ENCODE results near the gene HTRA3. TPM values are rescaled to one million over a fixed set of nuclear protein-coding genes. Genes with fewer than 3 reads are reported as not detected.

HTRA3 gene
- total and polyA plus RNA-seq, 2 experiments from 2014 or later = 1.3 to 3.6 TPM

DNA sequence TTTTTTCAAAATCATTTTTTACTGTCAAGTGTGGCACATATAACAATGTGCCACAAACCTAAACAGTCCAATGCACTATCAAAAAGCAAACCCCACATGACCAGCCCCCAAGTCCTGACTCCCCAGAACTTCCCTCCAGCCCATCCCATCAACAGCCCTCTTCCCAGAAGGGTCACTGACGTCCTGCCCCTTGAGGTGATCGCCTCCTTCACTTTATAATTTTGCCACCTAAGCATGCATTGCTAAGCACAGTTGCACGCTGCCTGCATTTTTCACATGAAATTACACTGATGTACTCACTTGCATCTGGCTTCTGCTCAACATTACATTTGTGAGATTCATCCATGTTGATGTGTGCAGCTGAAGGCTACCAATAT is 42.5 kb downstream of the HTRA3 start:
- no peaks in the 10 kb centered on the region for H3K36me3 Mint-ChIP-seq (ENCODE audit: low read depth)
- peaks cover 19% of the 10 kb centered on the region for H3K4me1 Mint-ChIP-seq
- H3K9me3 Mint-ChIP-seq = peaks cover 16% of the 10 kb centered on the region; the same call in 2 of the 3 replicates
- Histone ChIP-seq H3F3A (replicated peaks; ENCODE audit: low read depth) (no peaks in the 10 kb centered on the region), H3K4me1 (ENCODE audit: insufficient read depth) (peaks cover 9% of the 10 kb centered on the region), H3K27me3 (ENCODE audit: insufficient read depth) (no peaks in the 10 kb centered on the region), H3K4me3 (no peak overlapping the region), H3K36me3 (ENCODE audit: insufficient read depth) (no peaks in the 10 kb centered on the region), H3K79me2 (replicated peaks; ENCODE audit: insufficient read depth) (no peaks in the 10 kb centered on the region), H3K4me2 (no peak overlapping the region), H3K27ac (ENCODE audit: low read depth) (no peak overlapping the region), H3K9me2 (ENCODE audit: insufficient read depth) (no peaks in the 10 kb centered on the region), H4K20me1 (replicated peaks; ENCODE audit: insufficient read depth) (no peaks in the 10 kb centered on the region), H2AFZ (no peak overlapping the region)
- DNase-seq (ENCODE audit: low spot score) = no peak
- H3K27me3 Mint-ChIP-seq (ENCODE audit: insufficient read depth, low read depth, poor library complexity) = peaks cover 12% of the 10 kb centered on the region
- H3K27ac Mint-ChIP-seq = no peak overlapping the region
- TF ChIP-seq CTCF (conservative IDR thresholded peaks at IDR 0.05; ENCODE audit: low read depth in 2 of 2) = no peak
- TF ChIP-seq, protein P1, sequence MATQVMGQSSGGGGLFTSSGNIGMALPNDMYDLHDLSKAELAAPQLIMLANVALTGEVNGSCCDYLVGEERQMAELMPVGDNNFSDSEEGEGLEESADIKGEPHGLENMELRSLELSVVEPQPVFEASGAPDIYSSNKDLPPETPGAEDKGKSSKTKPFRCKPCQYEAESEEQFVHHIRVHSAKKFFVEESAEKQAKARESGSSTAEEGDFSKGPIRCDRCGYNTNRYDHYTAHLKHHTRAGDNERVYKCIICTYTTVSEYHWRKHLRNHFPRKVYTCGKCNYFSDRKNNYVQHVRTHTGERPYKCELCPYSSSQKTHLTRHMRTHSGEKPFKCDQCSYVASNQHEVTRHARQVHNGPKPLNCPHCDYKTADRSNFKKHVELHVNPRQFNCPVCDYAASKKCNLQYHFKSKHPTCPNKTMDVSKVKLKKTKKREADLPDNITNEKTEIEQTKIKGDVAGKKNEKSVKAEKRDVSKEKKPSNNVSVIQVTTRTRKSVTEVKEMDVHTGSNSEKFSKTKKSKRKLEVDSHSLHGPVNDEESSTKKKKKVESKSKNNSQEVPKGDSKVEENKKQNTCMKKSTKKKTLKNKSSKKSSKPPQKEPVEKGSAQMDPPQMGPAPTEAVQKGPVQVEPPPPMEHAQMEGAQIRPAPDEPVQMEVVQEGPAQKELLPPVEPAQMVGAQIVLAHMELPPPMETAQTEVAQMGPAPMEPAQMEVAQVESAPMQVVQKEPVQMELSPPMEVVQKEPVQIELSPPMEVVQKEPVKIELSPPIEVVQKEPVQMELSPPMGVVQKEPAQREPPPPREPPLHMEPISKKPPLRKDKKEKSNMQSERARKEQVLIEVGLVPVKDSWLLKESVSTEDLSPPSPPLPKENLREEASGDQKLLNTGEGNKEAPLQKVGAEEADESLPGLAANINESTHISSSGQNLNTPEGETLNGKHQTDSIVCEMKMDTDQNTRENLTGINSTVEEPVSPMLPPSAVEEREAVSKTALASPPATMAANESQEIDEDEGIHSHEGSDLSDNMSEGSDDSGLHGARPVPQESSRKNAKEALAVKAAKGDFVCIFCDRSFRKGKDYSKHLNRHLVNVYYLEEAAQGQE (IDR thresholded peaks at IDR 0.05; ENCODE audit: unreplicated experiment) = no peak
- no peak for TF ChIP-seq ZNF114 (CRISPR knock-in tag; IDR thresholded peaks at IDR 0.05)
- no peak for TF ChIP-seq JUNB (IDR thresholded peaks at IDR 0.05; ENCODE audit: unreplicated experiment)
- no peak for TF ChIP-seq STAT1 (IDR thresholded peaks at IDR 0.05; ENCODE audit: unreplicated experiment)
- no peak for TF ChIP-seq CREB1 (CRISPR knock-in tag; IDR thresholded peaks at IDR 0.05; ENCODE audit: low read depth)
- TF ChIP-seq NANOG (IDR thresholded peaks at IDR 0.05; ENCODE audit: borderline replicate concordance) = no peak
- no peak for TF ChIP-seq ZNF462 (CRISPR knock-in tag; IDR thresholded peaks at IDR 0.05)
- TF ChIP-seq POLR2AphosphoS5 (IDR thresholded peaks at IDR 0.05; ENCODE audit: low read depth) = no peak
- no peak for TF ChIP-seq EZH2phosphoT487 (IDR thresholded peaks at IDR 0.05; ENCODE audit: unreplicated experiment)
- TF ChIP-seq ZNF331 (CRISPR knock-in tag; IDR thresholded peaks at IDR 0.05; ENCODE audit: low read depth) = no peak
- no peak for TF ChIP-seq ETS1 (IDR thresholded peaks at IDR 0.05)
- H3K4me3 Mint-ChIP-seq = no peak overlapping the region
- ATAC-seq = no peak
